Heart left ventricle (tissue), 16 donors: Measurements from ENCODE around the gene LTC4S. TPM values are rescaled to one million over a fixed set of nuclear protein-coding genes. Genes with fewer than 3 reads are reported as not detected.

Source experiments
- ATAC-seq, 4 donors: fragments of 200-7000 bp; cut with Tn5 transposase; one replicate each; pipeline ENCODE4 v1.9.1; 2020 to 2022; ENCODE audit warnings: moderate library complexity in 4 of 4, mild to moderate bottlenecking in 3 of 4, moderate number of reproducible peaks in 1 of 4
- DNase-seq, 5 donors: peaks; one replicate each; pipeline ENCODE4 v3.0.0-alpha.2; 2020
- H3K27ac ChIP-seq, 12 donors: fragments of 200-600 bp; sonication (generic) in 4 of 12; one replicate each; pipeline versions ENCODE4 v1.5.0 to v1.8.0; 2016 to 2022; ENCODE audit warnings: mild to moderate bottlenecking in 2 of 12
- H3K27me3 ChIP-seq, 9 donors: fragments of 200-600 bp; sonication (generic) in 2 of 9; one replicate each; pipeline versions ENCODE4 v1.5.1 to v1.8.0; 2016 to 2022; ENCODE audit warnings: mild to moderate bottlenecking in 3 of 9
- H3K36me3 ChIP-seq, 9 donors: fragments of 200-600 bp; sonication (generic) in 2 of 9; one replicate each; pipeline versions ENCODE4 v1.5.0 to v1.8.0; 2018 to 2022; ENCODE audit warnings: mild to moderate bottlenecking in 2 of 9
- H3K4me1 ChIP-seq, 12 donors: fragments of 200-600 bp; sonication (generic) in 4 of 12; one replicate each; pipeline versions ENCODE4 v1.5.0 to v1.8.0; 2016 to 2022; ENCODE audit warnings: mild to moderate bottlenecking in 3 of 12
- H3K4me3 ChIP-seq, 12 donors: fragments of 200-600 bp; sonication (generic) in 4 of 12; one replicate each; pipeline versions ENCODE4 v1.5.0 to v1.8.0; 2017 to 2022; ENCODE audit warnings: mild to moderate bottlenecking in 9 of 12, moderate library complexity in 4 of 12
- H3K9me3 ChIP-seq, 12 donors: fragments of 200-600 bp; sonication (generic) in 4 of 12; one replicate each; pipeline versions ENCODE4 v1.5.0 to v1.8.0; 2016 to 2022; ENCODE audit warnings: mild to moderate bottlenecking in 1 of 12
- POLR2A ChIP-seq, 2 donors: fragments of 450-650 bp; IDR thresholded peaks; one replicate each; pipeline ENCODE4 v1.6.1; 2017; ENCODE audit warnings: antibody characterized with exemption in 2 of 2, mild to moderate bottlenecking in 2 of 2, moderate library complexity in 2 of 2
- WGBS, 4 donors: extraction: QIAGEN DNeasy Blood & Tissue Kit in 2 of 4; methylation state at CpG; one replicate each; pipeline versions ENCODE4 v1.1.5 to v1.1.7; 2013 to 2018; 5-methylcytosine and 5-hydroxymethylcytosine counted together
- intact Hi-C, 10 donors: fragments of 100-400 bp; cut with DNase I; formaldehyde crosslinking; loops; one replicate each; pipeline versions ENCODE4 v1.11.1 to v1.14.2; 2022
- polyA plus RNA-seq, 2 donors: library from polyadenylated mRNA; stranded (reverse); fragments of 200-250 nt; gene quantifications; one replicate each; pipeline ENCODE4 v1.2.3, GENCODE V29; 2013
- total RNA-seq, 9 donors: library from RNA; depleted of rRNA in 2 of 9; stranded (reverse); fragments of >200 nt in 2 of 9; fragmentation: NEBNext Ultra II Directional in 3 of 9; extraction: Animal tissue kit (Norgen Biotek cat#: 25700) in 3 of 9; gene quantifications; one replicate each; pipeline versions ENCODE4 v1.1.0 to v1.2.4, GENCODE V29; 2016 to 2023
- TF ChIP-seq, protein P1 (sequence below), 12 donors: fragments of 200-600 bp; sonication (generic) in 4 of 12; IDR thresholded peaks; one replicate each; pipeline versions ENCODE4 v1.5.0 to v1.8.0; 2018 to 2022; ENCODE audit warnings: antibody characterized with exemption in 12 of 12, mild to moderate bottlenecking in 5 of 12
- donor health status: ischemic (EF 13 %, LVEDD 7.1; RV severe dilation, severe dysfunction).
- donor health status: healthy with polysubstance abuse.
- donor health status: DM: no; HTN: yes; CAD: no.
- donor health status: DM: no; HTN: no; CAD: no.
- donor health status: ischemic (EF 25% LVEDD 6.9; RV normal size, moderate dysfunction).
- donor health status: ischemic (EF 25% LVEDD 5.7; RV mildly dilated, moderate dysfunction).
- donor health status: healthy.
- donor health status: DM: yes; HTN: yes; CAD: no.
- donor health status: ischemic (EF 35%, LVEDD 5.7; RV mildly dilated, moderate dysfunction).
- donor health status: nonischemic (EF 11% LVEDD 7.7; RV severe dilation, severe dysfunction).
- donor health status: DM: yes; HTN: yes; CAD: no.
- donor health status: PGD.
- donor health status: ischemic (EF 29% LVEDD 5.4; RV normal size, mild dysfunction).
- donor health status: nonischemic (EF 23%, LVEDD 6.1; RV moderate dilation, normal function).

LTC4S gene
- total and polyA plus RNA-seq, 11 donors = 3.3 to 16.7 (median 9.5) TPM

DNA sequence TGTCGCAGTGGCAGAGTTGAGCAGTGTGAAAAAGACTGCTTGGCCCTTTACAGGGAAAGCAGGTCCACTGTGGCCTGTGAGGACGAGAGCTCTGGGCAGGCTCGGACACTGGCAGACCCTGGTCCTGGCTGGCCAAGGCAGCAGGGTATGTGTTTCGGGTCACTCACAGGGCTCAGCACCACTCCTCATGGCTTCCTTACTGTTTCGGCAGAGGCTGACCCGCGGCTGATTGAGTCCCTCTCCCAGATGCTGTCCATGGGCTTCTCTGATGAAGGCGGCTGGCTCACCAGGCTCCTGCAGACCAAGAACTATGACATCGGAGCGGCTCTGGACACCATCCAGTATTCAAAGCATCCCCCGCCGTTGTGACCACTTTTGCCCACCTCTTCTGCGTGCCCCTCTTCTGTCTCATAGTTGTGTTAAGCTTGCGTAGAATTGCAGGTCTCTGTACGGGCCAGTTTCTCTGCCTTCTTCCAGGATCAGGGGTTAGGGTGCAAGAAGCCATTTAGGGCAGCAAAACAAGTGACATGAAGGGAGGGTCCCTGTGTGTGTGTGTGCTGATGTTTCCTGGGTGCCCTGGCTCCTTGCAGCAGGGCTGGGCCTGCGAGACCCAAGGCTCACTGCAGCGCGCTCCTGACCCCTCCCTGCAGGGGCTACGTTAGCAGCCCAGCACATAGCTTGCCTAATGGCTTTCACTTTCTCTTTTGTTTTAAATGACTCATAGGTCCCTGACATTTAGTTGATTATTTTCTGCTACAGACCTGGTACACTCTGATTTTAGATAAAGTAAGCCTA is 42.6 kb downstream of the LTC4S start:
- H3K4me1 ChIP-seq = peaks cover 0 to 23% (median 4%) of the 10 kb centered on the region in 12 donors
- DNase-seq = peak in 1 of 5 donors; percentile 63
- ATAC-seq = peak in 3 of 4 donors; percentile 21 to 55 (median 33)
- H3K36me3 ChIP-seq = peaks cover 0 to 94% (median 83%) of the 10 kb centered on the region in 9 donors
- 79 to 84% (median 83%) methylated on average over 18 to 19 of the region's 19 CpGs for WGBS, 4 donors
- no peaks in the 10 kb centered on the region for H3K27me3 ChIP-seq
- H3K27ac ChIP-seq = peak overlapping the region in 3 of 12 donors; percentile 28 to 70 (median 33)
- intact Hi-C loops = no loop called here
- no peak for TF ChIP-seq POLR2A (IDR thresholded peaks at IDR 0.05)
- TF ChIP-seq, protein P1, sequence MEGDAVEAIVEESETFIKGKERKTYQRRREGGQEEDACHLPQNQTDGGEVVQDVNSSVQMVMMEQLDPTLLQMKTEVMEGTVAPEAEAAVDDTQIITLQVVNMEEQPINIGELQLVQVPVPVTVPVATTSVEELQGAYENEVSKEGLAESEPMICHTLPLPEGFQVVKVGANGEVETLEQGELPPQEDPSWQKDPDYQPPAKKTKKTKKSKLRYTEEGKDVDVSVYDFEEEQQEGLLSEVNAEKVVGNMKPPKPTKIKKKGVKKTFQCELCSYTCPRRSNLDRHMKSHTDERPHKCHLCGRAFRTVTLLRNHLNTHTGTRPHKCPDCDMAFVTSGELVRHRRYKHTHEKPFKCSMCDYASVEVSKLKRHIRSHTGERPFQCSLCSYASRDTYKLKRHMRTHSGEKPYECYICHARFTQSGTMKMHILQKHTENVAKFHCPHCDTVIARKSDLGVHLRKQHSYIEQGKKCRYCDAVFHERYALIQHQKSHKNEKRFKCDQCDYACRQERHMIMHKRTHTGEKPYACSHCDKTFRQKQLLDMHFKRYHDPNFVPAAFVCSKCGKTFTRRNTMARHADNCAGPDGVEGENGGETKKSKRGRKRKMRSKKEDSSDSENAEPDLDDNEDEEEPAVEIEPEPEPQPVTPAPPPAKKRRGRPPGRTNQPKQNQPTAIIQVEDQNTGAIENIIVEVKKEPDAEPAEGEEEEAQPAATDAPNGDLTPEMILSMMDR (IDR thresholded peaks at IDR 0.05) = no peak
- no peaks in the 10 kb centered on the region for H3K9me3 ChIP-seq
- no peak overlapping the region for H3K4me3 ChIP-seq

DNA sequence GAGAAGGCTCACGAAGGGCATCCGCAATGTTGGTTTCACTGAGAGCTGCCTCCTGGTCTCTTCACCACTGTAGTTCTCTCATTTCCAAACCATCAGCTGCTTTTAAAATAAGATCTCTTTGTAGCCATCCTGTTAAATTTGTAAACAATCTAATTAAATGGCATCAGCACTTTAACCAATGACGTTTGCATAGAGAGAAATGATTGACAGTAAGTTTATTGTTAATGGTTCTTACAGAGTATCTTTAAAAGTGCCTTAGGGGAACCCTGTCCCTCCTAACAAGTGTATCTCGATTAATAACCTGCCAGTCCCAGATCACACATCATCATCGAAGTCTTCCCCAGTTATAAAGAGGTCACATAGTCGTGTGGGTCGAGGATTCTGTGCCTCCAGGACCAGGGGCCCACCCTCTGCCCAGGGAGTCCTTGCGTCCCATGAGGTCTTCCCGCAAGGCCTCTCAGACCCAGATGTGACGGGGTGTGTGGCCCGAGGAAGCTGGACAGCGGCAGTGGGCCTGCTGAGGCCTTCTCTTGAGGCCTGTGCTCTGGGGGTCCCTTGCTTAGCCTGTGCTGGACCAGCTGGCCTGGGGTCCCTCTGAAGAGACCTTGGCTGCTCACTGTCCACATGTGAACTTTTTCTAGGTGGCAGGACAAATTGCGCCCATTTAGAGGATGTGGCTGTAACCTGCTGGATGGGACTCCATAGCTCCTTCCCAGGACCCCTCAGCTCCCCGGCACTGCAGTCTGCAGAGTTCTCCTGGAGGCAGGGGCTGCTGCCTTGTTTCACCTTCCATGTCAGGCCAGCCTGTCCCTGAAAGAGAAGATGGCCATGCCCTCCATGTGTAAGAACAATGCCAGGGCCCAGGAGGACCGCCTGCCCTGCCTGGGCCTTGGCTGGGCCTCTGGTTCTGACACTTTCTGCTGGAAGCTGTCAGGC is 43.6 kb downstream of the LTC4S start:
- no peaks in the 10 kb centered on the region for H3K27me3 ChIP-seq
- peaks cover 0 to 23% (median 4%) of the 10 kb centered on the region in 12 donors for H3K4me1 ChIP-seq
- H3K9me3 ChIP-seq = no peaks in the 10 kb centered on the region
- TF ChIP-seq, protein P1 (IDR thresholded peaks at IDR 0.05) = no peak
- no peak for TF ChIP-seq POLR2A (IDR thresholded peaks at IDR 0.05)
- peaks cover 0 to 94% (median 80%) of the 10 kb centered on the region in 9 donors for H3K36me3 ChIP-seq
- peak in 3 of 4 donors; percentile 1 to 12 (median 3) for ATAC-seq
- intact Hi-C loops = no loop called here
- H3K27ac ChIP-seq = peak overlapping the region in 3 of 12 donors; percentile 28 to 70 (median 33)
- 79 to 89% (median 86%) methylated on average over 11 to 15 of the region's 15 CpGs for WGBS, 4 donors
- no peak overlapping the region for H3K4me3 ChIP-seq
- no peak for DNase-seq

GRCh38 chr5:179839328-179840256 is 45.8 kb downstream of the LTC4S start:
- Histone ChIP-seq H3K27ac (peak overlapping the region in 6 of 12 donors; percentile 13 to 60 (median 40)), H3K27me3 (no peaks in the 10 kb centered on the region), H3K36me3 (peaks cover 0 to 90% (median 69%) of the 10 kb centered on the region in 9 donors), H3K4me1 (peaks cover 0 to 23% (median 4%) of the 10 kb centered on the region in 12 donors), H3K4me3 (no peak overlapping the region), H3K9me3 (peaks cover 0 to 5% (median under 1%) of the 10 kb centered on the region in 12 donors)
- peak; percentile 50 to 76 (median 70) for ATAC-seq
- 65 to 75% (median 72%) methylated on average over 16 of the region's 16 CpGs for WGBS, 4 donors
- TF ChIP-seq, protein P1 (IDR thresholded peaks at IDR 0.05) = no peak
- TF ChIP-seq POLR2A (IDR thresholded peaks at IDR 0.05) = no peak
- DNase-seq = peak in 3 of 5 donors; percentile 62 to 71 (median 67)
- intact Hi-C loops = no loop called here
